Measurements from ENCODE around the gene KRI1.

KRI1 gene

GRCh38 chr19:10593148-10593547 lies 27.3 kb upstream of the KRI1 start:
- TF ChIP-seq CTCF (IDR thresholded peaks at IDR 0.05; ENCODE audit: control extremely low read depth, extremely low read depth, low read depth, missing control alignments), result no peak
- no peak for DNase-seq (ENCODE audit: extremely low spot score)
- ChIA-PET CTCF (interaction anchor here (2.1 to 10.0 kb wide), 3 partner anchors 14 to 53 kb away, joined by 4 to 106 read pairs (median 71); no protein-coding TSS in a partner anchor), POLR2A (no interaction called here)

- TF ChIP-seq CTCF (IDR thresholded peaks at IDR 0.05; ENCODE audit: control extremely low read depth, extremely low read depth, low read depth, missing control alignments), result no peak
- POLR2A ChIA-PET, result no interaction called here
- CTCF ChIA-PET, result interaction anchor here (10.0 kb wide), 1 partner anchor 58 kb away, joined by 71 read pairs; no protein-coding TSS in a partner anchor
- DNase-seq (ENCODE audit: extremely low spot score), result no peak
Observed at GRCh38 chr19:10587839-10588150, 22.0 kb upstream of the KRI1 start.

GRCh38 chr19:10587022-10587838 lies 21.4 kb upstream of the KRI1 start, which contains the start of gene AP1M2:
AP1M2 (minus strand) TSS chr19:10587312; CDS start chr19:10587231, 81 bp downstream.
- CTCF ChIA-PET, result no interaction called here
- POLR2A ChIA-PET, result no interaction called here
- no peak for TF ChIP-seq CTCF (IDR thresholded peaks at IDR 0.05; ENCODE audit: control extremely low read depth, extremely low read depth, low read depth, missing control alignments)
- no peak for DNase-seq (ENCODE audit: extremely low spot score)

- ChIA-PET CTCF (interaction anchor here (2.1 to 7.8 kb wide), 2 partner anchors 60 to 113 kb away, joined by 10 to 340 read pairs; no protein-coding TSS in a partner anchor), POLR2A (no interaction called here)
- DNase-seq (ENCODE audit: extremely low spot score), result no peak
- TF ChIP-seq CTCF (IDR thresholded peaks at IDR 0.05; ENCODE audit: control extremely low read depth, extremely low read depth, low read depth, missing control alignments), result no peak
Observed at GRCh38 chr19:10586396-10586795, 20.6 kb upstream of the KRI1 start.

GRCh38 chr19:10583036-10583776 lies 17.4 kb upstream of the KRI1 start:
- DNase-seq (ENCODE audit: extremely low spot score), result no peak
- ChIA-PET POLR2A (no interaction called here), CTCF (interaction anchor here (1.3 to 8.7 kb wide), 7 partner anchors 11 to 116 kb away, joined by 4 to 340 read pairs (median 17); partner anchors contain the start of genes CDKN2D, KRI1 and QTRT1)
- TF ChIP-seq CTCF (IDR thresholded peaks at IDR 0.05; ENCODE audit: control extremely low read depth, extremely low read depth, low read depth, missing control alignments), result no peak

GRCh38 chr19:10582091-10582490 lies 16.3 kb upstream of the KRI1 start:
- ChIA-PET CTCF (interaction anchor here (0.9 to 8.7 kb wide), 32 partner anchors 9 to 171 kb away, joined by 3 to 340 read pairs (median 6); partner anchors contain the start of genes CDKN2D, DNM2, KRI1 and QTRT1), POLR2A (no interaction called here)
- DNase-seq (ENCODE audit: extremely low spot score), result no peak
- no peak for TF ChIP-seq CTCF (IDR thresholded peaks at IDR 0.05; ENCODE audit: control extremely low read depth, extremely low read depth, low read depth, missing control alignments)

Measured in GM10248 (cell line).